ENCODE results near the gene ELL3. TPM values are rescaled to one million over a fixed set of nuclear protein-coding genes. Genes with fewer than 3 reads are reported as not detected.
"Not testable (repeated sequence)": the region's sequence is repeated elsewhere in the genome, so short reads cannot be mapped to it uniquely, and the experiment has no call there.

ELL3 gene
- total RNA-seq, 1 donor from 2014 or later: 2.0 TPM

- not testable (repeated sequence) for DNase-seq (ENCODE audit: low spot score)
These were observed 48.6 kb downstream of the ELL3 start for GRCh38 chr15:43728053-43728725.

- DNase-seq (ENCODE audit: low spot score): not testable (repeated sequence)
These were observed 50.5 kb downstream of the ELL3 start for GRCh38 chr15:43726306-43726705.

DNA sequence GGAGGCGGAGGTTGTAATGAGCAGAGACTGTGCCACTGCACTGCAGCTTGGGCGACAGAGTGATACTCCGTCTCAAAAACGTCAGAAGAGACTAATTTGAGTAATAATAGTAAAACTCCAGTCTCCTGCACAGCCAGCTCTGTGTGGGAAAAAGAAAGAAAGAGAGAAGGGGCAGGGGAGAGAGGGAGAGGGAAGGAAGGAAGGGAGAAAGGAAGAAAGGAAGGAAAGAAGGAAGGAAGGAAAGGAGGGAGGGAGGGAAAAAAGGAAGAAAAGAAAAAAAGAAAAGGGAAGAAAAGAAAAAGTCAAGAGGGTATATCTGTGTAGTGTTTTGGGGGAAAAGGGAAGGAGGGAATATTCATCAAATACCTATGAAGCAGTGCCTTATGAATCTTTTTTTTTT is 53.6 kb downstream of the ELL3 start:
- no peak for DNase-seq (ENCODE audit: low spot score)

Small RNA genes within 50 kb of the gene (microRNA-seq; reads per million reads assigned to microRNA genes)
- gene MIR1282 (ENCODE audit: borderline number of aligned reads): not detected

Other genes starting within 250 kb of the ELL3 start
- 63.5 TPM for gene PPIP5K1, start 186.8 kb downstream of the ELL3 start, total RNA-seq
- 2.2 TPM for gene CKMT1B, start 182.9 kb downstream of the ELL3 start, total RNA-seq
- gene STRC, start 158.2 kb downstream of the ELL3 start, total RNA-seq: 0.10 TPM
- gene CATSPER2, start 128.1 kb downstream of the ELL3 start, total RNA-seq: 5.2 TPM
- gene CKMT1A, start 83.1 kb downstream of the ELL3 start, total RNA-seq: 2.6 TPM
- gene PDIA3, start 30.5 kb downstream of the ELL3 start, total RNA-seq: 295 TPM
- 932 TPM for gene SERF2, start 15.4 kb upstream of the ELL3 start, total RNA-seq
- 0.22 TPM for gene SERINC4, start 23.3 kb upstream of the ELL3 start, total RNA-seq
- 18.0 TPM for gene HYPK, start 23.6 kb upstream of the ELL3 start, total RNA-seq
- gene MFAP1, start 47.7 kb upstream of the ELL3 start, total RNA-seq: 17.9 TPM
- 2.2 TPM for gene WDR76, start 50.0 kb upstream of the ELL3 start, total RNA-seq